Measurements from ENCODE around the gene NOS3. TPM values are rescaled to one million over a fixed set of nuclear protein-coding genes. Genes with fewer than 3 reads are reported as not detected.

The NOS3 gene
- total and polyA plus RNA-seq, 9 of the 15 experiments (the other 6 are each of a cell fraction or from before 2014, with no cell fraction given): 1.1 to 121 (median 23.6) TPM

DNA sequence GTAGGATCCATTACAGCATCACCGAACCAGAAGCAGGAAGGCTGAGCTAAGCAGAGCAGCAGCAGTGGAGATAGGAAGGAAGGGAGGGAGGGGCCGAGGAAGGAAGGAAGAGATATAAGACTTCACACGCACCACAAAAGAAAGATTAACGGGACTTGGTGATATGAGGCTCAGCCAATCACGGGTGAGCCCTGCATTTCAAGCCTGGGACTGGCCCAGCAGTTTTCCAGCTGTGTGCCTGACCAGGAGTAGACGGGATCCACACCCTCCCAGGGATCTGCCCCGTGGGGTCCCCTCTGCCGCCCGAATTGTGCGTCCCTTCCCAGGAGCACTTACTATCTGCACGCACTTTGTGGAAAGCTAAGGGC is 17.3 kb downstream of the NOS3 start:
- ATAC-seq: peak; percentile 66
- no peaks in the 10 kb centered on the region for H4K20me1 ChIP-seq (replicated peaks; ENCODE audit: control insufficient read depth, insufficient read depth, low read length)
- ChIA-PET POLR2A (interaction anchor here (0.6 to 8.4 kb wide), 10 partner anchors 11 to 299 kb away, joined by 3 to 146 read pairs (median 5); partner anchors contain the start of genes ABCB8 and ATG9B), CTCF (ENCODE audit: low intra/inter-chr PET ratio) (interaction anchor here (0.7 to 3.5 kb wide), 7 partner anchors 11 to 109 kb away, joined by 3 to 15 read pairs (median 5); no protein-coding TSS in a partner anchor)
- in situ Hi-C loops (cut with MboI) (no loop called here), intact Hi-C loops (cut with micrococcal nuclease) (loop anchor here (1.0 to 5.0 kb wide), 8 partner anchors 14 to 224 kb away; partner anchors contain the start of genes ABCB8, CHPF2 and SLC4A2)
- peaks cover 14% of the 10 kb centered on the region; the same call in 1 of the 3 replicates for H3K36me3 ChIP-seq (ENCODE audit: control insufficient read depth, insufficient read depth, low read length)
- H3K4me1 ChIP-seq (replicated peaks in 1 of 2; ENCODE audit: control insufficient read depth in 2 of 2, insufficient read depth in 2 of 2, low read length in 2 of 2): peaks cover 49 to 67% of the 10 kb centered on the region in 2 experiments
- FAIRE-seq: peak; percentile 99
- no peaks in the 10 kb centered on the region for H3K9me1 ChIP-seq (ENCODE audit: control insufficient read depth, insufficient read depth, low read length)
- H2AFZ ChIP-seq (ENCODE audit: low read depth, low read length): peak overlapping the region; percentile 92
- H3K4me2 ChIP-seq (ENCODE audit: insufficient read depth, low read length): peak overlapping the region; percentile 100
- under 1% methylated on average over 11 of the region's 11 CpGs for WGBS (ENCODE audit: insufficient coverage, low coverage, missing lambda C conversion rate)
- H3K27me3 ChIP-seq (ENCODE audit: control insufficient read depth in 2 of 2, insufficient read depth in 2 of 2, low read length in 2 of 2): no peaks in the 10 kb centered on the region; a peak in 1 of 5 replicates
- H3K4me3 ChIP-seq: peak overlapping the region; percentile 57
- peaks cover 44% of the 10 kb centered on the region for H3K79me2 ChIP-seq (ENCODE audit: control insufficient read depth, insufficient read depth, low read length)
- no TSS peak for BruUV-seq (replicated peaks)
- peak overlapping the region; percentile 77 to 94 for H3K9ac ChIP-seq (ENCODE audit: insufficient read depth in 1 of 2, low read depth in 2 of 2, low read length in 2 of 2)
- peak; percentile 89 to 97 (median 92) for DNase-seq (ENCODE audit: extremely low read depth in 1 of 4, low spot score in 3 of 4)
- no peaks in the 10 kb centered on the region for H3K9me3 ChIP-seq (replicated peaks; ENCODE audit: control insufficient read depth, insufficient read depth, low read depth, low read length)
- peak overlapping the region; percentile 85 for H3K27ac ChIP-seq (ENCODE audit: extremely low read depth, low read depth, low read length)
- TF ChIP-seq ELF1 (tag; IDR thresholded peaks at IDR 0.05) (peak; percentile 75; the same call in 1 of the 2 replicates), CREM (IDR thresholded peaks at IDR 0.05; ENCODE audit: low read depth) (peak; percentile 70), PREB (CRISPR knock-in tag; IDR thresholded peaks at IDR 0.05) (no peak), MEF2A (IDR thresholded peaks at IDR 0.05; ENCODE audit: control insufficient read depth, low read depth, low read length) (no peak), ZNF408 (CRISPR knock-in tag; IDR thresholded peaks at IDR 0.05; ENCODE audit: low read depth) (0 out of 2 replicates have a peak, but pooled peaks have one; percentile 44), ZNF232 (CRISPR knock-in tag; IDR thresholded peaks at IDR 0.05) (no peak), MYBL2 (IDR thresholded peaks at IDR 0.05; ENCODE audit: low read depth) (no peak), MYBL2 (CRISPR knock-in tag; IDR thresholded peaks at IDR 0.05; ENCODE audit: borderline replicate concordance) (no peak), SIX5 (IDR thresholded peaks at IDR 0.05; ENCODE audit: borderline replicate concordance in 1 of 2, insufficient read depth in 1 of 2, low read depth in 1 of 2, low read length in 2 of 2) (no peak), SRSF9 (IDR thresholded peaks at IDR 0.05; ENCODE audit: borderline replicate concordance, low read depth, low read length) (no peak), ZNF75A (CRISPR knock-in tag; IDR thresholded peaks at IDR 0.05) (peak; percentile 31; the same call in 1 of the 2 replicates), TEAD4 (IDR thresholded peaks at IDR 0.05; ENCODE audit: low read length) (peak; percentile 79), TEAD4 (CRISPR knock-in tag; IDR thresholded peaks at IDR 0.05; ENCODE audit: borderline replicate concordance) (no peak), RB1 (IDR thresholded peaks at IDR 0.05; ENCODE audit: low read depth) (no peak), CCNT2 (IDR thresholded peaks at IDR 0.05; ENCODE audit: borderline replicate concordance, extremely low read depth, insufficient read length, low read depth, low read length) (peak; percentile 47), ZNF174 (CRISPR knock-in tag; IDR thresholded peaks at IDR 0.05) (0 out of 2 replicates have a peak, but pooled peaks have one; percentile 46)
- TF ChIP-seq, protein P1, sequence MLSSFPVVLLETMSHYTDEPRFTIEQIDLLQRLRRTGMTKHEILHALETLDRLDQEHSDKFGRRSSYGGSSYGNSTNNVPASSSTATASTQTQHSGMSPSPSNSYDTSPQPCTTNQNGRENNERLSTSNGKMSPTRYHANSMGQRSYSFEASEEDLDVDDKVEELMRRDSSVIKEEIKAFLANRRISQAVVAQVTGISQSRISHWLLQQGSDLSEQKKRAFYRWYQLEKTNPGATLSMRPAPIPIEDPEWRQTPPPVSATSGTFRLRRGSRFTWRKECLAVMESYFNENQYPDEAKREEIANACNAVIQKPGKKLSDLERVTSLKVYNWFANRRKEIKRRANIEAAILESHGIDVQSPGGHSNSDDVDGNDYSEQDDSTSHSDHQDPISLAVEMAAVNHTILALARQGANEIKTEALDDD (IDR thresholded peaks at IDR 0.05): peak; percentile 60; the same call in 1 of the 2 replicates
- TF ChIP-seq, protein P2, sequence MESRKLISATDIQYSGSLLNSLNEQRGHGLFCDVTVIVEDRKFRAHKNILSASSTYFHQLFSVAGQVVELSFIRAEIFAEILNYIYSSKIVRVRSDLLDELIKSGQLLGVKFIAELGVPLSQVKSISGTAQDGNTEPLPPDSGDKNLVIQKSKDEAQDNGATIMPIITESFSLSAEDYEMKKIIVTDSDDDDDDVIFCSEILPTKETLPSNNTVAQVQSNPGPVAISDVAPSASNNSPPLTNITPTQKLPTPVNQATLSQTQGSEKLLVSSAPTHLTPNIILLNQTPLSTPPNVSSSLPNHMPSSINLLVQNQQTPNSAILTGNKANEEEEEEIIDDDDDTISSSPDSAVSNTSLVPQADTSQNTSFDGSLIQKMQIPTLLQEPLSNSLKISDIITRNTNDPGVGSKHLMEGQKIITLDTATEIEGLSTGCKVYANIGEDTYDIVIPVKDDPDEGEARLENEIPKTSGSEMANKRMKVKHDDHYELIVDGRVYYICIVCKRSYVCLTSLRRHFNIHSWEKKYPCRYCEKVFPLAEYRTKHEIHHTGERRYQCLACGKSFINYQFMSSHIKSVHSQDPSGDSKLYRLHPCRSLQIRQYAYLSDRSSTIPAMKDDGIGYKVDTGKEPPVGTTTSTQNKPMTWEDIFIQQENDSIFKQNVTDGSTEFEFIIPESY (CRISPR knock-in tag; IDR thresholded peaks at IDR 0.05): peak; percentile 8; the same call in 1 of the 2 replicates

Data from K562 (cell line).